ENCODE results near the gene CDH10.

The CDH10 gene

DNA sequence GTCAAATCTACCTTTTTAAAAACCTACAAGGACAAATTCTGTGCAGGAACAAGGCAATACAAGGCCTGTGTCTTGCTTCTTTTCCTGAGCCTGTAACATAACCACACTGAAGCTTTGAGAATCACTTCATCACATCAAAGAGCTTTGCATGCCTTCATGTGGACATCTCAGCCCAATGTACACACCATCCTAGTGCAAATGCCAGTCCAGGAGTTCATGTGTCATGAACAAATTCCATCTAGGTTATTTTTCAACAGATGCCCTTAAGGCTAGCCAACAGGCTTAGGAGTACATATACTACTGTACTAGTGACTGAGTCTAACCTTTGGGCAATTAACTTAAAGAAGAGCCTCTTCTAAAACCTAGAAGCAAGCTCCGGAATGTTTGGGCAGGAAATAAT, 106.4 kb downstream of the CDH10 start:
- no peak for DNase-seq (ENCODE audit: low read depth)
- H3K4me3 ChIP-seq (ENCODE audit: low read depth, low read length) = no peak overlapping the region
- TF ChIP-seq, protein P1, sequence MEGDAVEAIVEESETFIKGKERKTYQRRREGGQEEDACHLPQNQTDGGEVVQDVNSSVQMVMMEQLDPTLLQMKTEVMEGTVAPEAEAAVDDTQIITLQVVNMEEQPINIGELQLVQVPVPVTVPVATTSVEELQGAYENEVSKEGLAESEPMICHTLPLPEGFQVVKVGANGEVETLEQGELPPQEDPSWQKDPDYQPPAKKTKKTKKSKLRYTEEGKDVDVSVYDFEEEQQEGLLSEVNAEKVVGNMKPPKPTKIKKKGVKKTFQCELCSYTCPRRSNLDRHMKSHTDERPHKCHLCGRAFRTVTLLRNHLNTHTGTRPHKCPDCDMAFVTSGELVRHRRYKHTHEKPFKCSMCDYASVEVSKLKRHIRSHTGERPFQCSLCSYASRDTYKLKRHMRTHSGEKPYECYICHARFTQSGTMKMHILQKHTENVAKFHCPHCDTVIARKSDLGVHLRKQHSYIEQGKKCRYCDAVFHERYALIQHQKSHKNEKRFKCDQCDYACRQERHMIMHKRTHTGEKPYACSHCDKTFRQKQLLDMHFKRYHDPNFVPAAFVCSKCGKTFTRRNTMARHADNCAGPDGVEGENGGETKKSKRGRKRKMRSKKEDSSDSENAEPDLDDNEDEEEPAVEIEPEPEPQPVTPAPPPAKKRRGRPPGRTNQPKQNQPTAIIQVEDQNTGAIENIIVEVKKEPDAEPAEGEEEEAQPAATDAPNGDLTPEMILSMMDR (IDR thresholded peaks at IDR 0.05; ENCODE audit: insufficient read depth, low read depth, low read length, missing control alignments) = no peak

DNA sequence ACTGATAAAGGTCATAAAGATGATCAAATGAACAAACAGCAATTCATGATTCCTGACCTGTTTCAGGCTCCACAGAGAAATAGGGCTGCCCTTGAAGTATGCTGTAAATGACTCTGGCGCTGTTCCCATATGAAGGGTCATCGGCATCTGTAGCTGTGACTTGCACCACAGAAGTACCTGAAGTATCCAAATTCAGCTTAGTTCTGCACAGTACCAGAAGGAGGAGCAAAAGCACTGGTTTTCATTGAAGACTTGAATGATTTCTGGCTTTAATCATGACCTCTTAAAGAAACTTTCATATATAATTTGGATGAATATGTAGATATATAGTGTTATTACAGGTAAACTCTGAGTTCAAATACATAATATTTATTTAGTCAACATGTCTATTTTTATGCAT, 109.1 kb downstream of the CDH10 start:
- TF ChIP-seq, protein P1 (IDR thresholded peaks at IDR 0.05; ENCODE audit: insufficient read depth, low read depth, low read length, missing control alignments) = no peak
- no peak for DNase-seq (ENCODE audit: low read depth)
- no peak overlapping the region for H3K4me3 ChIP-seq (ENCODE audit: low read depth, low read length)

DNA sequence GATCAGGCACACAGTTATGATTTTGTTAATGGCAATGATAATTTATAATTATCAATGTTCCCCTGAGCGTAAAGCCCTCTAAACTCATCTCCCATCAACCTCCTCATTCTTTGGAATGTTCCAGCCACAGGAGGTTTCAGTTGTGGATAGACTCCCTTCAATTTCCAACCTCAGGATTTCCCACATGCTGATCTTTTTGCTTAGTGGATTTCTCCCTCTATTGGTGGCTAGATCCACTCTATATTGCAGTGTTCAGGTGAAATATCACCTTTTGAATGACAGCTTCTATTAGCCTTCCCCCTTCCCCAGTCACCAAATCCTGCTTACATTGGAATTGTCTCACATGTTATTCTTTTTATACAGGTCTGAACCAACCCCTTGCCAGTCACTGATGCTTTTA, 113.9 kb downstream of the CDH10 start:
- no peak overlapping the region for H3K4me3 ChIP-seq (ENCODE audit: low read depth, low read length)
- TF ChIP-seq, protein P1 (IDR thresholded peaks at IDR 0.05; ENCODE audit: insufficient read depth, low read depth, low read length, missing control alignments) = no peak
- DNase-seq (ENCODE audit: low read depth) = no peak

DNA sequence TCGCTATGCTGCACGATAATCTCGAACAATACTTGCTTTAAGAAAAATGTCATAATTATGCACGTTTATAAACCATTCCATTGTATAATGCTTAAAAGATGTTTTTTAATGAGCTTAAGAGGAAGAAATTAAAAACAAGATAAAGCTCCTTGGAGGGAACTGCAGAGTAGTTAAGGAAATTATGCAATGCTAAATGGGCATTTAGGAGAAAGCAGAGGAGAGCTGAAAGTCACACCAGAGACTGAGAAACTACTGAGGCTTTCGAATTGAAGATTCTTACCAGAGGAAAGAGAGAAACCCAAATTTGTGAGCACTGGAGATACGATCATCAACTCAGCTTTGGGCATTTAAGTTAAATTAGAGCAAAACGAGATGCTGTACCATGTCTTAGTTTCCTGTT, 119.4 kb downstream of the CDH10 start:
- TF ChIP-seq, protein P1 (IDR thresholded peaks at IDR 0.05; ENCODE audit: insufficient read depth, low read depth, low read length, missing control alignments) = no peak
- no peak overlapping the region for H3K4me3 ChIP-seq (ENCODE audit: low read depth, low read length)
- no peak for DNase-seq (ENCODE audit: low read depth)

DNA sequence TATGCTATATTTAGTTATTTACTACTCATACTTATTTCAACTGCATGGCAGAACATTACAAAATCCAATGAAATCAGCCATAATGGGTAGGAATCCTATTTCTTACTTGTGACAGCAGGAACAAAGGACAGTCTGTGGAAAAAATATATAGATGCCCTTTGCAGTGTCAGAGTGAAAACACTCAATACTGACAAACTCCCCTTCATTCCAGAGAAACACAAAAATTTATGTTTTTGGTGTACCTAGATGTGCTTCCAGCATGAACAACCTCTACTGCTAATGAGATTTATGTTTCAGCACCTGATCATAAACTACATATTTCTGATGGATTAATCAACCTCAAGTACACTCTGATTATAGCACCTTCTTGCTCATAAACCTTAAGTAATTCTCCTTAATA, 132.4 kb downstream of the CDH10 start:
- no peak for DNase-seq (ENCODE audit: low read depth)
- H3K4me3 ChIP-seq (ENCODE audit: low read depth, low read length) = no peak overlapping the region
- TF ChIP-seq, protein P1 (IDR thresholded peaks at IDR 0.05; ENCODE audit: insufficient read depth, low read depth, low read length, missing control alignments) = no peak

DNA sequence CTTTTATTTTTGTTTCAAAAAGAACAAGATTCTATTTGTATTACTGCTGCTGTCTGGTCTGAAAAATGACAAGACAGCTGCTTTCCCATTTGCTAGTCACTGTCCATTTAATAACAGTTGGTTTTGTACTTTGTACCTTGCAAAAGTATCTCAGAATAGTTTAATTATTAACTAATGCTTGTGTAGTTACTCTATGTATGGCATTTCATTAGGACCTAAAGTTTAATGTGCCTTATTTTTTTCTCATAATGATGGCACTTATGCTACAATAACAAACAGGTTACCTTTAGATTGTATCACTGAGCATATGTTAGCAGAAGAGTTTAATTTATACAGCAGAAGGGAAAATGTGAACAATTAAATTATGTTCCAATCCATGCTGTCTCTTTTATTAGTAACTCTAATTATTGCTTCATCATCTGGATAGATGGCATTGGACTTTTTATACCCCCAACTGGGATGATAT, 134.2 kb downstream of the CDH10 start:
- H3K4me3 ChIP-seq (ENCODE audit: low read depth, low read length) = no peak overlapping the region
- TF ChIP-seq, protein P1 (IDR thresholded peaks at IDR 0.05; ENCODE audit: insufficient read depth, low read depth, low read length, missing control alignments) = no peak
- no peak for DNase-seq (ENCODE audit: low read depth)

DNA sequence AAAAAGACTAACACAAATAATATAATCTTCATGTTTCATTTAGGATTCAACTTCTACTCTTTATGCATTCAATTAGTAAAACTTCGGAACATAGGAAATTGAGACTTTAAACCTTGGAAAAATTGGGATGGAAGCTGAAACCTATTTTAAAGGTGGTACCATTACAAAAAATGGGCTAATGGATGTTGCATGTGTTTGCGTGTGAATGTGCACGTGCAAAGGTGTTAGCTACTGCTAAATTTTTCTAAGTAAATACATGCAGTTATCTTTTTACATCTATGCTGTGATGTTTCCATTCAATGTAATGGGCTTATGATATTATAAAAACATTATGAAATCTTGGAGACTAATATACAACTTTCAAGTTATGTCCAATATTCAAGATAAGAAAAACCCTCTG, 134.8 kb downstream of the CDH10 start:
- DNase-seq (ENCODE audit: low read depth) = no peak
- no peak overlapping the region for H3K4me3 ChIP-seq (ENCODE audit: low read depth, low read length)
- TF ChIP-seq, protein P1 (IDR thresholded peaks at IDR 0.05; ENCODE audit: insufficient read depth, low read depth, low read length, missing control alignments) = no peak
